Right lobe of liver (tissue), 4 donors: ENCODE measurements around the gene PSG1.

Source experiments
- POLR2A ChIP-seq: fragments of 450-650 bp; IDR thresholded peaks from one replicate; pipeline ENCODE4 v1.6.1; 2017; ENCODE audit warnings: antibody characterized with exemption, mild to moderate bottlenecking
- TF ChIP-seq, protein P1 (sequence below), 4 donors: fragments of 200-600 bp in 3 of 4; fragments of 450-650 bp in 1 of 4; IDR thresholded peaks; one replicate each; pipeline versions ENCODE4 v1.5.1 to v1.8.0; 2016 to 2022; ENCODE audit warnings: antibody characterized with exemption in 4 of 4, mild to moderate bottlenecking in 2 of 4
- donor health status: DM: no; HTN: no; CAD: no.
- donor health status: DM: no; HTN: no; CAD: no.
- donor health status: DM: no; HTN: yes; CAD: no.

DNA sequence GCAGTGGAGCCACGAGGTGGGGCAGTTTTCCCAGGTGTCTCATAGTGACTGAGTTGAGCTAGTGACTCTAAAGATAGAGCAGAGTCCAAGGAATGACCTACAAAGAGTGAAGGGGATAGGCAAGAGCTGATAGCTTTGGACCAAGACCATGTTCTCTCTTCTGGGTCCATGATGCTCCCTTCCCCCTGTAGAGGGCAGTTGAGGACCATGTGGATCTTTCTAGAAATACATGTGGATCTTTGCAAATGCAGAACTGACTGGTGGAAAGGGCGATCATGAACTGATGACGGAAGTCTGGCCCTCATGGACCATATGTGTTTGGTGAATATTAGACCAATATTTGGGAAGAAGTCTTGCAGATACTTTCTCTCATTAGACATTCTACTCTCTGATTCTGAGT lies 6.9 kb downstream of the PSG1 start:
- TF ChIP-seq POLR2A: no peak
- TF ChIP-seq, protein P1, sequence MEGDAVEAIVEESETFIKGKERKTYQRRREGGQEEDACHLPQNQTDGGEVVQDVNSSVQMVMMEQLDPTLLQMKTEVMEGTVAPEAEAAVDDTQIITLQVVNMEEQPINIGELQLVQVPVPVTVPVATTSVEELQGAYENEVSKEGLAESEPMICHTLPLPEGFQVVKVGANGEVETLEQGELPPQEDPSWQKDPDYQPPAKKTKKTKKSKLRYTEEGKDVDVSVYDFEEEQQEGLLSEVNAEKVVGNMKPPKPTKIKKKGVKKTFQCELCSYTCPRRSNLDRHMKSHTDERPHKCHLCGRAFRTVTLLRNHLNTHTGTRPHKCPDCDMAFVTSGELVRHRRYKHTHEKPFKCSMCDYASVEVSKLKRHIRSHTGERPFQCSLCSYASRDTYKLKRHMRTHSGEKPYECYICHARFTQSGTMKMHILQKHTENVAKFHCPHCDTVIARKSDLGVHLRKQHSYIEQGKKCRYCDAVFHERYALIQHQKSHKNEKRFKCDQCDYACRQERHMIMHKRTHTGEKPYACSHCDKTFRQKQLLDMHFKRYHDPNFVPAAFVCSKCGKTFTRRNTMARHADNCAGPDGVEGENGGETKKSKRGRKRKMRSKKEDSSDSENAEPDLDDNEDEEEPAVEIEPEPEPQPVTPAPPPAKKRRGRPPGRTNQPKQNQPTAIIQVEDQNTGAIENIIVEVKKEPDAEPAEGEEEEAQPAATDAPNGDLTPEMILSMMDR (IDR thresholded peaks at IDR 0.05): no peak
